ENCODE results near the gene SRGAP1. TPM values are rescaled to one million over a fixed set of nuclear protein-coding genes. Genes with fewer than 3 reads are reported as not detected.

The SRGAP1 gene
- total and polyA plus RNA-seq, 2 of the 13 experiments (the other 11 are each of a cell fraction or from before 2014, with no cell fraction given), result 1.6 to 3.4 TPM

DNA sequence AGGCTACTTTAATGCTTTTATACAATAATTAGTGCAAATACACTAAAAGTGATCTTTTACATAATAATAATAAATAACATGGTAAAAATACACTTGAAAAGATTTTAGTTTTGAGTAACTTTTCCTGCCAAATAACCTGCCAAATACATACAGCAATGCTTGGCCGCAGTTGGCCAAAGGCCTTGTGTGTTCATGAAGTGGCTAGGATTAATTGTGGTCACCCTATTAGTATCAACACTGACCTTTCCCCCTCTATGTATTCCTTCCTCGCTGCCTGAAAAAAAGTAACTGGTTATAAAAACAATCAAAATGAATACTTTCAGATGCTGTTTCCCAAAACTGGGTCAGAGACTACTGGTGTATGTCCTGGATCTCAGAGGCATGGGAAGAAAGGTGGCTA lies 343.3 kb downstream of the SRGAP1 start (continued):
- TF ChIP-seq, protein P1, sequence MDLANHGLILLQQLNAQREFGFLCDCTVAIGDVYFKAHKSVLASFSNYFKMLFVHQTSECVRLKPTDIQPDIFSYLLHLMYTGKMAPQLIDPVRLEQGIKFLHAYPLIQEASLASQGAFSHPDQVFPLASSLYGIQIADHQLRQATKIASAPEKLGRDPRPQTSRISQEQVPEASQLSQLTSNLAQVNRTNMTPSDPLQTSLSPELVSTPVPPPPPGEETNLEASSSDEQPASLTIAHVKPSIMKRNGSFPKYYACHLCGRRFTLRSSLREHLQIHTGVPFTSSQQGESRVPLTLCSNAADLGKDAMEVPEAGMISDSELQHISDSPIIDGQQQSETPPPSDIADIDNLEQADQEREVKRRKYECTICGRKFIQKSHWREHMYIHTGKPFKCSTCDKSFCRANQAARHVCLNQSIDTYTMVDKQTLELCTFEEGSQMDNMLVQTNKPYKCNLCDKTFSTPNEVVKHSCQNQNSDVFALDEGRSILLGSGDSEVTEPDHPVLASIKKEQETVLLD (CRISPR knock-in tag; IDR thresholded peaks at IDR 0.05; ENCODE audit: low read depth), result no peak
- TF ChIP-seq ZFP91 (CRISPR knock-in tag; IDR thresholded peaks at IDR 0.05; ENCODE audit: borderline replicate concordance) (no peak), ZNF7 (CRISPR knock-in tag; IDR thresholded peaks at IDR 0.05) (no peak), RNF2 (conservative IDR thresholded peaks at IDR 0.05; ENCODE audit: low read depth) (no peak), GABPA (IDR thresholded peaks at IDR 0.05; ENCODE audit: low read depth, low read length) (no peak), GABPA (CRISPR knock-in tag; IDR thresholded peaks at IDR 0.05; ENCODE audit: low read depth) (no peak), DNMT1 (CRISPR knock-in tag; IDR thresholded peaks at IDR 0.05) (no peak)

DNA sequence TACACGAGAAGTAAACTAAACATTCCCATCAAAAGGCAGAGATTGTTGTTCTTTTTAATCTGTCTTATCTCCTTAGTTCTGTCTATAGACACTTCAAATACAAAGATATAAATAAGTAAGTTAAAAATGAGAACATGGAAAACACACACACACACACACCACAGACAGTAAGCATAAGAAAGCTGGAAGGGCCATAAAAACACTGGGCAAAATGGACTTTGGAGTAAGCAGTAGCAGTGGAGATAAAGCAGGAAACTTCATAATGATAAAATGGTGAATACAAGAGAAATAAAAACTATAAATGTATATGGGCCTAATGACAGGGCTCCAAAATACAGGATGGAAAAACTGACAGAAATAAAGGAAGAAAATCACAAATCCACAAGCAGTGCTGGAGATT lies 345.0 kb downstream of the SRGAP1 start:
- Histone ChIP-seq H3K9me3 (ENCODE audit: low read length) (no peaks in the 10 kb centered on the region), H2AFZ (ENCODE audit: low read length) (no peak overlapping the region), H3K79me2 (ENCODE audit: insufficient read depth, low read length) (no peaks in the 10 kb centered on the region), H3K9ac (ENCODE audit: insufficient read depth, low read depth, low read length) (no peak overlapping the region), H3K4me1 (ENCODE audit: insufficient read depth, low read length) (no peaks in the 10 kb centered on the region), H4K20me1 (ENCODE audit: insufficient read depth, low read length) (no peaks in the 10 kb centered on the region), H3K27ac (ENCODE audit: extremely low read length, insufficient read depth, low read length) (no peak overlapping the region), H3K36me3 (replicated peaks in 1 of 2; ENCODE audit: control insufficient read depth in 1 of 2, insufficient read depth in 2 of 2, low read length in 2 of 2) (peaks cover 2 to 17% of the 10 kb centered on the region in 2 experiments; a peak in 3 of 5 replicates), H3K4me2 (ENCODE audit: low read depth, low read length) (no peak overlapping the region), H3K4me3 (replicated peaks in 1 of 3; ENCODE audit: insufficient read depth in 1 of 3, low read depth in 2 of 3, low read length in 3 of 3) (no peak overlapping the region), H3K27me3 (ENCODE audit: control insufficient read depth in 1 of 2, insufficient read depth in 2 of 2, low read length in 2 of 2) (no peaks in the 10 kb centered on the region)
- BruUV-seq (replicated peaks), result no TSS peak
- WGBS (ENCODE audit: low lambda C conversion rate), result 93% methylated on average over 1 of the region's 1 CpG
- intact Hi-C loops (cut with micrococcal nuclease; ENCODE audit: unreplicated experiment) (no loop called here), in situ Hi-C loops (cut with HindIII; ENCODE audit: extremely low pct_ligation_motif_present, low pct_unique_long_range_greater_than_20kb) (no loop called here)
- POLR2A ChIA-PET, result no interaction called here
- ATAC-seq (no peak), FAIRE-seq (no peak), DNase-seq (ENCODE audit: low spot score) (no peak)
- CTCF ChIA-PET (ENCODE audit: low intra/inter-chr PET ratio, low total read pairs), result no interaction called here
- TF ChIP-seq ZNF883 (CRISPR knock-in tag; IDR thresholded peaks at IDR 0.05; ENCODE audit: not compliant biosample characterization) (no peak), FUBP1 (CRISPR knock-in tag; IDR thresholded peaks at IDR 0.05; ENCODE audit: borderline replicate concordance) (no peak), GABPA (IDR thresholded peaks at IDR 0.05; ENCODE audit: low read depth, low read length) (no peak), GABPA (CRISPR knock-in tag; IDR thresholded peaks at IDR 0.05; ENCODE audit: low read depth) (no peak), JARID2 (CRISPR knock-in tag; IDR thresholded peaks at IDR 0.05; ENCODE audit: insufficient replicate concordance) (no peak), CENPT (CRISPR knock-in tag; IDR thresholded peaks at IDR 0.05; ENCODE audit: low read depth) (no peak), ZNF724P (CRISPR knock-in tag; IDR thresholded peaks at IDR 0.05; ENCODE audit: borderline replicate concordance) (no peak), TAF1 (CRISPR knock-in tag; IDR thresholded peaks at IDR 0.05) (no peak), PHF20 (CRISPR knock-in tag; IDR thresholded peaks at IDR 0.05) (no peak)
- TF ChIP-seq, protein P2, sequence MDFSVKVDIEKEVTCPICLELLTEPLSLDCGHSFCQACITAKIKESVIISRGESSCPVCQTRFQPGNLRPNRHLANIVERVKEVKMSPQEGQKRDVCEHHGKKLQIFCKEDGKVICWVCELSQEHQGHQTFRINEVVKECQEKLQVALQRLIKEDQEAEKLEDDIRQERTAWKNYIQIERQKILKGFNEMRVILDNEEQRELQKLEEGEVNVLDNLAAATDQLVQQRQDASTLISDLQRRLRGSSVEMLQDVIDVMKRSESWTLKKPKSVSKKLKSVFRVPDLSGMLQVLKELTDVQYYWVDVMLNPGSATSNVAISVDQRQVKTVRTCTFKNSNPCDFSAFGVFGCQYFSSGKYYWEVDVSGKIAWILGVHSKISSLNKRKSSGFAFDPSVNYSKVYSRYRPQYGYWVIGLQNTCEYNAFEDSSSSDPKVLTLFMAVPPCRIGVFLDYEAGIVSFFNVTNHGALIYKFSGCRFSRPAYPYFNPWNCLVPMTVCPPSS (IDR thresholded peaks at IDR 0.05), result no peak
- TF ChIP-seq, protein P3, sequence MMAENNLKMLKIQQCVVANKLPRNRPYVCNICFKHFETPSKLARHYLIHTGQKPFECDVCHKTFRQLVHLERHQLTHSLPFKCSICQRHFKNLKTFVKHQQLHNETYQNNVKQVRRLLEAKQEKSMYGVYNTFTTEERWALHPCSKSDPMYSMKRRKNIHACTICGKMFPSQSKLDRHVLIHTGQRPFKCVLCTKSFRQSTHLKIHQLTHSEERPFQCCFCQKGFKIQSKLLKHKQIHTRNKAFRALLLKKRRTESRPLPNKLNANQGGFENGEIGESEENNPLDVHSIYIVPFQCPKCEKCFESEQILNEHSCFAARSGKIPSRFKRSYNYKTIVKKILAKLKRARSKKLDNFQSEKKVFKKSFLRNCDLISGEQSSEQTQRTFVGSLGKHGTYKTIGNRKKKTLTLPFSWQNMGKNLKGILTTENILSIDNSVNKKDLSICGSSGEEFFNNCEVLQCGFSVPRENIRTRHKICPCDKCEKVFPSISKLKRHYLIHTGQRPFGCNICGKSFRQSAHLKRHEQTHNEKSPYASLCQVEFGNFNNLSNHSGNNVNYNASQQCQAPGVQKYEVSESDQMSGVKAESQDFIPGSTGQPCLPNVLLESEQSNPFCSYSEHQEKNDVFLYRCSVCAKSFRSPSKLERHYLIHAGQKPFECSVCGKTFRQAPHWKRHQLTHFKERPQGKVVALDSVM (CRISPR knock-in tag; IDR thresholded peaks at IDR 0.05), result no peak
